GM04504 (cell line): ENCODE measurements around the gene RNF25.
A peak's percentile ranks its signal among the peaks of the same experiment; 100 is the strongest.

ENCODE experiments used
- DNase-seq: peaks from one replicate; pipeline ENCODE4 v3.0.0-alpha.2; 2012; ENCODE audit warnings: low read depth

Gene RNF25

GRCh38 chr2:218680061-218680460, 8.3 kb upstream of the RNF25 start:
- no peak for DNase-seq

- no peak for DNase-seq
Measured at GRCh38 chr2:218679119-218679518, 7.3 kb upstream of the RNF25 start.

- DNase-seq, result no peak
Measured at GRCh38 chr2:218671097-218671653, 627 bp downstream of the RNF25 start.

GRCh38 chr2:218664653-218665052, 7.1 kb downstream of the RNF25 start:
- no peak for DNase-seq

- DNase-seq, result no peak
Measured at GRCh38 chr2:218663901-218664300, 7.9 kb downstream of the RNF25 start.

GRCh38 chr2:218662827-218663226, 9.0 kb downstream of the RNF25 start:
- no peak for DNase-seq

GRCh38 chr2:218662377-218662776, 9.4 kb downstream of the RNF25 start:
- no peak for DNase-seq

- no peak for DNase-seq
Measured at GRCh38 chr2:218659988-218660358, 11.8 kb downstream of the RNF25 start.

GRCh38 chr2:218659258-218659987, 12.4 kb downstream of the RNF25 start, which contains the start of the genes BCS1L and ZNF142:
Gene BCS1L (plus strand): TSS chr2:218659683. CDS start chr2:218660988, 1,305 bp downstream.
Gene ZNF142 (minus strand): TSS chr2:218659623. CDS start chr2:218656429, 3,194 bp downstream.
- DNase-seq, result no peak

GRCh38 chr2:218658671-218659257, 13.0 kb downstream of the RNF25 start:
- no peak for DNase-seq

- no peak for DNase-seq
Measured at GRCh38 chr2:218655751-218656150, 16.1 kb downstream of the RNF25 start.

GRCh38 chr2:218648787-218649100, 23.1 kb downstream of the RNF25 start:
- DNase-seq, result no peak

GRCh38 chr2:218648088-218648786, 23.6 kb downstream of the RNF25 start:
- no peak for DNase-seq

GRCh38 chr2:218645126-218645525, 26.7 kb downstream of the RNF25 start:
- DNase-seq, result peak; percentile 8

GRCh38 chr2:218644721-218645120, 27.1 kb downstream of the RNF25 start:
- no peak for DNase-seq

GRCh38 chr2:218643751-218644310, 28.0 kb downstream of the RNF25 start:
- DNase-seq, result no peak

GRCh38 chr2:218642786-218643185, 29.0 kb downstream of the RNF25 start:
- no peak for DNase-seq

- DNase-seq, result no peak
Measured at GRCh38 chr2:218642121-218642656, 29.6 kb downstream of the RNF25 start.

- DNase-seq, result no peak
Measured at GRCh38 chr2:218638372-218638771, 33.4 kb downstream of the RNF25 start.

- DNase-seq, result no peak
Measured at GRCh38 chr2:218635719-218636118, 36.1 kb downstream of the RNF25 start.

GRCh38 chr2:218631837-218632236, 40.0 kb downstream of the RNF25 start:
- DNase-seq, result no peak

- no peak for DNase-seq
Measured at GRCh38 chr2:218627939-218628338, 43.9 kb downstream of the RNF25 start.
